Measurements from ENCODE around the gene DNM3.

DNA sequence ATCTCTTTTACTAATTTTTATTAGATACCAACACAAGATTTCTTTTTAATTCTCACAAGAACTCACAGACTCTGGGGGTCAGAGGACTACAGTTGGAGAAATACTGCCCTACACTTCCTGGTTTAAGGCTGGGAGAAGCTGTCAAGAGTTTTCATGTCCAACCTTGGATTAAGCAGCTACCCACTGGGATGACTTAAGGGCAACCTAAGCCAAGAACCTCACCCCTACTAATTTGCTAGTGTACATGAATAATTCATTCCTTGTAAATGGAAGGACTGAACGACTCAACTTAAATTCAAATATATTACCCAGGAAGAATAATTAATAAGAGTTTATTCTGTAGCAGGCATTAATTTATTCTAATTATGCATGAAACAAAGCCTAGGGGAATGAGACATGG is 396.9 kb downstream of the DNM3 start:
- TF ChIP-seq, protein P1, sequence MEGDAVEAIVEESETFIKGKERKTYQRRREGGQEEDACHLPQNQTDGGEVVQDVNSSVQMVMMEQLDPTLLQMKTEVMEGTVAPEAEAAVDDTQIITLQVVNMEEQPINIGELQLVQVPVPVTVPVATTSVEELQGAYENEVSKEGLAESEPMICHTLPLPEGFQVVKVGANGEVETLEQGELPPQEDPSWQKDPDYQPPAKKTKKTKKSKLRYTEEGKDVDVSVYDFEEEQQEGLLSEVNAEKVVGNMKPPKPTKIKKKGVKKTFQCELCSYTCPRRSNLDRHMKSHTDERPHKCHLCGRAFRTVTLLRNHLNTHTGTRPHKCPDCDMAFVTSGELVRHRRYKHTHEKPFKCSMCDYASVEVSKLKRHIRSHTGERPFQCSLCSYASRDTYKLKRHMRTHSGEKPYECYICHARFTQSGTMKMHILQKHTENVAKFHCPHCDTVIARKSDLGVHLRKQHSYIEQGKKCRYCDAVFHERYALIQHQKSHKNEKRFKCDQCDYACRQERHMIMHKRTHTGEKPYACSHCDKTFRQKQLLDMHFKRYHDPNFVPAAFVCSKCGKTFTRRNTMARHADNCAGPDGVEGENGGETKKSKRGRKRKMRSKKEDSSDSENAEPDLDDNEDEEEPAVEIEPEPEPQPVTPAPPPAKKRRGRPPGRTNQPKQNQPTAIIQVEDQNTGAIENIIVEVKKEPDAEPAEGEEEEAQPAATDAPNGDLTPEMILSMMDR (IDR thresholded peaks at IDR 0.05) = no peak
- no peak for TF ChIP-seq EZH2 (IDR thresholded peaks at IDR 0.05; ENCODE audit: borderline replicate concordance, insufficient read depth, low read depth, low read length, poor library complexity, severe bottlenecking)
